A172 (cell line): ENCODE data around the gene DYRK3. TPM values are rescaled to one million over a fixed set of nuclear protein-coding genes. Genes with fewer than 3 reads are reported as not detected.

Experiments
- DNase-seq: peaks from one replicate; pipeline ENCODE4 v3.0.0-alpha.2; 2015; ENCODE audit warnings: low spot score
- total RNA-seq: library from RNA; depleted of rRNA; stranded (reverse); fragments of >200 nt; shearing (Covaris generic); gene quantifications from 2 replicates; pipeline ENCODE4 v1.2.3, GENCODE V29; 2014

The DYRK3 gene
- total RNA-seq, 1 experiment from 2014 or later = 26.8 TPM

DNA sequence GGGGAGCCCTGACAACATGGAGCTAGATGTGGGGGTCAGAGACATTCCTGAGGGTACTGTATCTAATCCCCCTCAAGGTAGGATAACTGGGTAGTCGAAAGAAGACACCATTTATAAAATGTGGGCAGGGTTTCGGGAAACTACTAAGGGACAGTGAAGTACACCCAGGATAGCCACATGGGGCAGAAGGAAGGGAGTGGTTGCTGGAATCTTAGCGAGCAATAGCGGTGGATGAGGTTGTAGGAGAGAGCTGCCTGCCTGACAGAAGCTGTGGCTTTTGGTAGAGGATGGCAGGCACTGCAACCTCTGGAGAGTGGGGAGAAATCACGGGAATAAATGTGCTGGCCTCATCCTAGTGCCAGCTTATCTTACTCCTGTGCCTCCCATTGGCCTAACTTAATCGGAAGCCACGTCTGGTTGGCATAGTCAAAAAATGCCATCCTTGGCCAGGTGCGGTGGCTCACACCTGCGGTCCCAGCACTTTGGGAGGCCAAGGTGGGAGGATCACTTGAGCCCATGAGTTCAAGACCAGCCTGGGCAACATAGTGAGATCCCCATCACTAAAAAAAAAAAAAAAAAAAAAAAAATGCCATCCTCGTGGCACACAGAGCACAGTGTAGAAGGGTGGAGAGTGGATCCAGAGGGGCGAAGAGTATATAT is 26.0 kb downstream of the DYRK3 start:
- DNase-seq = no peak

DNA sequence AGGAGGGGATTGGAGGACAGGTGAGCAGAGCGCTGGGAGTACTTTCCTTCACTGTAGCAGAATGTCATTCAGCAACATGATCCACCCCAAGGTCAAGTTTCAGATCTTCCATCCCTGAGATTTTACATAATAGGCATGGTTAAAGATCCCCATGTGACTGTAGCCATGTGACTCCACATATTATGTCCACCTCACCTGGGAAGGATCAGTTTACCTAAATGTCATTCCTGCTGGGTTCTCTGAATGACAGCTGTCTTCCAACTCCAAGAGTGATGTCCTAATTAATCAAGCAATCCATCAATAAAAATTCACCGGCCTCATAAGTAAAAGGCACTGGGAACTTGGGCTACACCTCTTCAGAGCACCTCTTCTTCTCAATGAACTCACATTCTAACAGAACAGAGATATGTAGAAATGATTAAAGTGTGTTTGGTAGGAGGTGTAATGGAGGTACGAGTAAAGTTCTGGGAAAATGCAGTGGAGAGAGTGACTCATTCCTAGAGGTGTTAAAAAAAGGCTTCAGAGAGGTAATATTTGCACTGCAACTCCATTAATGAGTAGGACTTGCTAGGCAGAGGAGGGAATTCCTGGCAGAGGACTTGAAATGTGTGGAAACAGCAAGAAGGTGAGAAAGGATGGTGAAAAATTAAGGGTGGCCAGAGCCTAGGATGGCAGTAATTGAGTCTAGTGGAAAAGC is 27.2 kb downstream of the DYRK3 start:
- no peak for DNase-seq

DNA sequence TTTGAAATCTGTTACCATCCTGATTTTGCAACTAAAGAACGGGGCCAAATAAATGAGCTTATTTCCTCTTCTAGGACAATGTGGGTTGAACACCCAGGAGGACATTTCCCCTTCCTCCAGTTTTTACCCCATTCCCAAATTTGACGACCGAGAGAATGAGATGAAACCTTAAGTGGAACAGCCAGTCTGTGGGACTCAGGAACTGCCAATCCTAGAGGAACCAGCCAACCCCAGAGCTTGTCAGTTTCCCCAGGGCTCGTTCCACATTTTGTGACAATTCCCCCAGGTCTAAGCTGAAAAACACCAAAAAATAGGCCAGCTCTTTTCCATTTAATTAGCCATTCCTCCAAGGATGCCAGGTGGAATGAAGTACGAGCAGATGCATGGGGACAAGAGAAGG is 28.0 kb downstream of the DYRK3 start:
- DNase-seq = no peak

DNA sequence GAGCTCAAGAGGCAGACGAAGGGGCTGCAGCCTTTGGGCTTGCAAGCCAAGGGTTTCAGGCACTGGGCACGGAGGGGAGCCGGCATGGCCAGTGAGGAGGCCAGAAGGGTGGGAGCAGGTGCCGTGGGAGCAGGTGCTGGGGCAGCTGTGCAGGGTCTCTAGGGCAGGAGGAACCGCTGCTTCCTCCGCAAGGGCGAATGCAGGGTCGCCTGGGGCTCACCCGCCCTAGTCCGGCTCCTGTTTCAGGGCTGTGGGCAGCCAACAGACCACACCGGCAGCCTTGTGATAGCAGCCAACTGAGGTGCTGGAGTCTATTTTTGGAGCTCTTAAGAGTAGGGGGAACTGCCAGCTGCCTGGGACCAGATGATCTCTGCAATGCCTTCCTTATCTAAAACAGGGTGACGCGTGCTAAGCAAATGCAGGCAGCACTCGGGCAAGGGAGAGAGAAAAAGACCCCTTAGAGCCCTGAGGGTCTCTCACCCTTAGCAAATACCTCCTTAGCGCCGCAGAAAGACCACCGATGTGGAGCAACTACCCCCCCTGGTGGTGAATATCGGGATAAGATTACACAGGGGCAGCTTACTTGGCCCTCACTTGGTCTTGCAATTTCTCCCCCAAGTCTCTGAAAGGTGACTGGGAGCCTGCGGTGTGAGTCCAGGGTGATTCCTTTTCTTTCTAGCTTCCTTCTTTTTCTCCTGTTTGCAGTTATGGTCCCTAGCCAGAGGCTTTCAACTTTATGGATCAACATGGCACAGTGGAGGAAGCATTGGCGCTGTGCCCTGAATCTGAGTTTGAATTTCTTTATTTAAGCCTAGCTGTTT is 28.7 kb downstream of the DYRK3 start:
- peak; percentile 69 for DNase-seq

DNA sequence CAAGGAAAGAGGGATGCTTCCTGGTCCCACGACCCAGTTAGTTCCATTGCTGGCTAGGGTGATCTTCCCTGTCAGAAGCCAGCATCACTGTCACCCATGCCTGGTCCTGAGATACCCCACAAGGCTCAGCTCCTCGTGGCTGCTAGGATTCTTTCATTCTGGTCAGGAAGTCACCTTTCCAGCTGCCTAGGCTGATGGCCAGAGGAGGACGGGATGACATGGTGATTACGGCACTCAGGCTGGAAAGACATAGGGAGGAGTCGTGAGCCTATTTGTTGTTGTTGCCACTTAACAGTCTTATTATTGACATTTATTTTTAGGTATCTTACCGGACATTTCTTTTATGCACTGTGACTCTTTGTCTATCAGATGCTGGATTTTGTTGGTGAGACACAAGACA is 29.4 kb downstream of the DYRK3 start:
- no peak for DNase-seq

DNA sequence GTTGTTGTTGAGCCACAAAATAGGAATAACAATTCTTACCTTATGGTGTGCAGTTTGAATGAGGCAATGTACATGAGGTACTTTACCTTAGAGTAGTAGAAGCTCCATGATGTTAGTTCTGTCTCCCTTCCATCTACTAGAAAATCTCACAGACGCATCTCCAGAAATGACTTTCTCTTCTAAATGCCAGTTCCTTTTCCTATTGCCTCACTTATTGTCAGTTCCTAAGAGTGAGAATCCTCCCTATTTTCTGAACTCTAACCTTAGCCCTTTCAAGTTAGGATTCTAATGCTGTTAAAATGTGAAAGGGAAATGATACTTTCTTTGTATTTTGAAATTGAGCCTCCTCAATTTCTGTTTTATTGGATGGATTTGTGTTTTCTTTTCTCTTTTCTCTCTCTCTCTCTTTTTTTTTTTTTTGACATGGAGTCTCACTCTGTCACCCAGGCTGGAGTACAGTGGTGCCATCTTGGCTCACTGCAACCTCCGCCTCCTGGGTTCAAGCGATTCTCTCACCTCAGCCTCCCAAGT is 30.8 kb downstream of the DYRK3 start:
- no peak for DNase-seq

DNA sequence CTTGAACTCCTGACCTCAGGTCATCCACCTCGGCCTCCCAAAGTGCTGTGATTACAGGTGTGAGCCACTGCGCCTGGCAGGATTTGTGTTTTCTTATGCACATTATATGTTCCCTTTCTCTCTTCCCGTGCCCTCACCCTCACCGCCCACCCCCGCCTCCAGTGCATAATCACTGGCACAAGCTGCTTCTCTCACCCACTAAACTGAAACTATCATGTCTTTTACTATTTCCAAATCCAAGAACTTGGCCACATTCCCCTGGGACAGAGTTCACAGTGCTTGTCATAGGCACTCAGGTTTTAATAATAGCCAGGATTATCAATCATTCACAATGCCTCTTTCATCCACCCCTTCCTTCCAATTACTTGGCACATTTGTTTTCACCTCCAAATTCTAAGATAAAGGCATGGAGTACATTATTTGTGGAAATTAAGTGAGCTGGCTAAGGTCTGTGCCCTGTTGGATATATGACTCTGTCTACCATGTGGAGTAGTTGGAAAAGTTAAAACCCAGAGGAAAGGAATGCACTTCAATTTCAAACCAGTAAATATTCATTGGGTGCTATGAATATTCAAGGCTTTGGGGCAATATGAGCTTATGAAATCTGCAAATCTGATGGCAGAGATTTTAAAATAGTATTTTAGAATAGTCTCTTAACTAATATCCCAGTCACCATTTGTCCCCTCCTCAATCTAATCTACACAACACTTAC is 31.8 kb downstream of the DYRK3 start:
- DNase-seq = no peak

DNA sequence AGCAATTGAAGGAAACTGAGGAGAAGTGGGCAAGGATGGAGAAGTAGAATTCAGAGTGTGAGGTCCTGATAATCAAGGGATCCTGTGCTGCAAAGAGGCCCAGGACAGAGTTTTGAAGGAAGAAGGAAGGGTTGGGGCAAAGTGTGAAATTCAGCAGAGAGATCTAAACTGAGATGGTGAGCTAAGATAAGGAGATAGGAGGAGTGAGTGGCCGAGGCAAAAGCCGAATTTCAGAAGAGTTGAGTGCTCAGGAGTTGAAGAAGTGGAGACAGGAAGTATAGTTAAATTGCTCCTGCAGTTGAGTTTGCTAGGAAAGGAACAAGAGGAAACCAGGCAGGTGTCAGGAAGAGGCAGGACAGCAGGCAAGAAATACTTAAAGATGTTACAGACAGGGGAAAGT is 33.0 kb downstream of the DYRK3 start:
- no peak for DNase-seq

DNA sequence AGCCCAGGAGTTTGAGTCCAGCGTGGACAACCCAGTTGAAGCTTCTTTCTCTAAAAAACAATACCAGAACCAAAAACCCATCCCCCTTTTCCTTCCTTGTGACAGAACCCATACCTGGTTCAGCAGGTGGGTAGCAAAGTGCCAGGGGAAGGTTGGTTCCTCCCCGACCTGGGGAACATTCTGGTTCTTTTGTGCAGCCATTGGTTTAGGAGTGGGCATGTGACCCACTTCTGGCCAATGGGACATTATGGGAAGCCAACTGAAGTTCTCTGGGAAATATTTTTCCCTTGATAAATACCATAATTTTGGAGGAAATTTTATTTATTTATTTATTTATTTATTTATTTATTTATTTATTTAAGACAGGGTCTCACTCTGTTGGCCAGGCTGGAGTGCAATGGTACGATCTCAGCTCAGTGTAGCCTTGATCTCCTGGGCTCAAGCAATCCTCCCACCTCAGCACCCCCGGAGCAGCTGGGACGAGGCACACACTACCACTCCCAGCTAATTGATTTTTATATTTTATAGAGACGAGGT is 33.6 kb downstream of the DYRK3 start:
- no peak for DNase-seq

DNA sequence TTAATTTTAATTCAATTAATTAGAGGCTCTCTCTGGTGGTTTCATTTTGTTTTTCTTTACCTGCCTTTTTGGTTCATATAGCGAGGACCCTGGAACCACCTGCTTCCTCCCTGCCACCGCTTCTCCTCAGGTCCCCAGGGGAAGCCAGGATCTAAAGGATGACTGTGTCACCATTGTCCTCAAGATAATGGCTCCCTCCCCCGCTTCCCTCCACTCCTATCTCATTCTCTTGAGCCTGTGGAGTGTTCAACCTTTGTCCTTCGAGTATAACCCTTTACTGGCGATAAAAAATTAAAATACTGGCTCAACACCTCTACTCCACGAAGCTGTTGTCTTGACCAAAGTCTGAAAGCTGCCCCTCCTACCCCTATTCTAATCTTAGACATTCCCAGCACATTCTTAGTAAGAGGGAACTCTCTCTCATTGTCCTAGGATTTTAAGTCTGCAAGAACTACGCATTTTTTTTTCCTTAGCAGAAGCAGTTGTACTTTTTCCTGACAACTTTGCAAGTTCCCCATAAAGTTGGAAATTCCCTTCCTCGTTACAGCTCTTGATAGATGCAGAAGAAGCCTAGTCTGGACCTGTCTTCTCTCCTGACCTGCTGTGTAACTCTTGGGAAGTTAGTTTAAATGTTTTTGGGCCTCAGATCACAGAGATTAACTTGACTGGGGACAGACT is 36.8 kb downstream of the DYRK3 start:
- DNase-seq = no peak

DNA sequence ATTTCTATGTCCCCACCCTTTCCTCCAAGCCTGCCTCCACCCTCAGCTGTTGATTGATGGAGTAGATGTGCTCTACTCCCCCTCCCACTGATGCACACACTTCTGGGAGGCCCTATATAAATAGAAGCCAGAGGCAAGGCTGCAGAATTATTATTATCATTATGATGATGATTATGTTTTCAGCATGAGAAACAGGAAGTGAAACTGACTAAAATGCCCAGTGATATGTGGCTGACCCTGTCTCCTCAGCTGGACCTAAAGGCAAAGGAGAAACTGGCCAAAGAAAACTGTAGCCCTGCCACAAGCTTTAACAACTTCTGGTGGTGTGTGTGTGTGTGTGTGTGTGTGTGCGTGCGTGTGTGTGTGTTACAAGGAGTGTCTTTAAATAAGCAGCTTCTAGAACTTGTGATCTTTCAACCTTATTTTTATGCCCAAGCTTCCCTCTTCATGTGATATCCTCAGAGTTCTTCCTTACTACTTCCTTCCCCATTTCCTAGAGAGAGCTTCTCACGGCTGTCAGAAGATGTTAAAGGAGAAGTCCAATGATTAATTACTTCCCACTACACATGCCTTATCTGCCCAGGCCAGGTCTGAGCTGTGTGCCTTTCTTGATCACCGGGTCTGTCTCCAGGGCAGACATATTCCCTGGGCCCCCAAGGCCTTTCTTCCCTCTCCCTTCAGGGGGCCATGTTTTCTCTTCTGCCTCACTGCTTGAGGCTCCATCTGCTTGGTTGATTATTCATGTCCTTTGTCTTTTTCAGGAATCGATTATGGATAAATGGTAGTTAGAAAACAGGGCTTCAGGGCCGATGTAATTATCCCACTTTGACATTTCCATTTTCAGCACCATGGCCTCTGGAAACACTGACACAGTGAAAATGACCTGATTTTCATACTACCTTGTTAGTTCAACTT is 37.8 kb downstream of the DYRK3 start:
- peak; percentile 15 for DNase-seq

DNA sequence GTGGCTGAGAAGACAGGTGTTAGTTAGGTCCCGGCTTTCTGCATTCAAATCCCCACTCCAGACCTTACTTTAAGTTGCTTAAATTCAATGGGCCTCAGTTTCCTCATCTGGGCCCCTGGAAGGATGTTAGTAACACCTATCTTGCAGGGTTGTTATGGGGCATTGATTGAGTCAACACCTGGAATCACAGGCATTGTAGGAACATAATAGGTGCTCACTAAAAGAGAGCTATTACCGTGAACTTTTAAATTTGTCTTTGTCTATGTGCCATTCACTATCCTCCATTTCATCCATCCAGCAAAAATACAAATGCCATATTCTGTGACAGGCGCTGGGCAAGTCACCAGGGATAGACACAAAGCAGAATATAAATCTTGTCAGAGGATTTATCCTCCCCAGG is 38.9 kb downstream of the DYRK3 start:
- no peak for DNase-seq

DNA sequence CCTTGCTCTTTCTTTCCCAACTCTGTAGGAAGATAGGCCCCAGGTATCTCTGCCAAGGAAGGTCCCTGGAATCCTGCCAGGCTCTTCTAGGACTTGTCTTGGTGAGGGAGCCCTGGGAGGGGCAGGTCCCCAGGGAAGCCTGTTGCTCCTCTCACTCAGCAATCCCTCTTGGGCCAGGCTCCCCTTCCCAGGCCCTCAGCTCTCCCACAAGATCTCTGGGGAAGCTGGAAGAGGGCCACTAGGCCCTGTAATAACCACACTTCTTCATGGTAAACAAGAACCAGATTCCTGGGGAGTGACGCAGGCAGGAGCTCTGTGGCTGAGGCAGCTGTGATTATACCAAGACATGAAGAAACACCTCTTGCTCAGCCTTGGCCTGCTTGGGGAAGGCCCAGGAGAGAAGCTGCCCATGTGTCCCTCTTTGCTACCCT is 39.4 kb downstream of the DYRK3 start:
- DNase-seq = peak; percentile 98

DNA sequence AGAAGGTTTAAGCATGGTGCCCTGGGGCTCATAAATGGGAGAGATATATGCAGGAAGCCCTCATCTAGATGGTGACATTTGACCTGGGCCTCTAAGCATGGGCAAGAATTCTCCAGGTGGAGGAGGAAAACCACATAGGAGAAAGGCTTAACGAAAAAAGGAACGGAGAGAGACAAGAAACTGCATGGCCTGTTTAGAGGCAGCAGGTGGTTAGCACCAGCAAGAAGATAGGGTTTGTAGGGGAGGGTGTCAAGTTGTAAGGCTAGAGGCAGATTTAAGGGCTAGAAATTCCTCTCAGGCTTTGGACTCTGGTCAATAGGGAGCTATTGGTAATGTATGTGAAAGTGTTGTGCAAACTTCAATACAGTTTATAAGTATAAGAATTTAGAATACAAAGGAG is 41.2 kb downstream of the DYRK3 start:
- DNase-seq = no peak

DNA sequence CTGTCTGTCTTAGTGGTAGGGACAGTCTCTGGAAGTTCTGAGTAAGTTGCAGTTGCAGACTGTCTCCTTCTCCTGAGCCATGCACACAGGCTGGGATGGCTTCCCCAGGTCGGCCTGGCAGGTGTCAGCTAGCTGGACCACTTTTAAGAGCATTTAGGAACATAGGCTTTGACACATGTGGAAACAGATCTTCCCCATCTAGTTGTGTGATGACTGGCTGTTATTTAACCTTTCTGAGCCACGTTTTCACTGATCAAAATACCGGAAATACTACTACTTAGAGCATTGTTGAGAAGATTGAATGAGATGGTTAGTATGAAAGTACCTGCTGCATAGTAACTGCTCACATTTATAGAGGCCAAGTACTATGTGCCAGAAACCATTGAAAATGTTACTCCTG is 43.2 kb downstream of the DYRK3 start:
- DNase-seq = no peak

DNA sequence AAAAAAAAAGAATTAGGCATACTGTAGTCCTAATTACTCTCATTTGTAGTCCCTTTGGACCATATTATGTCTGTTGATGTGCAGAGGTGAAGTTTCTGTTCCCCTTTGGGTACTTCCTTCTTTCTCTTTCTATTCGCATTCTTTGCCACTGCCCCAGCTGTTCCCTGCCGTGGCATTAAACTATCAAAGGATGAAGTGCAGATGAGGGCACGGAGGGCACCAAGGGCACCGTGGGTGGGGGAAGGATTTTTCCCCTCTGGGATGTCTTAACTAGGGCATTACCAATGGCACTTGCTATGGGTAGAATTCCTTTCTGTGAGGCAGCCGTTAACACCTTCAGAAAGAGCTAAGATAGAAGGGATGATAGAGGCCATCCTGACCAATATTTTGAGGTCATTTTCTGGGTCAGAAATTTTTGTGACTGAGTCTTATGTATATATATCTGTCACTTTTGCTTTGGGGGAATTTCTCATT is 44.4 kb downstream of the DYRK3 start:
- no peak for DNase-seq

DNA sequence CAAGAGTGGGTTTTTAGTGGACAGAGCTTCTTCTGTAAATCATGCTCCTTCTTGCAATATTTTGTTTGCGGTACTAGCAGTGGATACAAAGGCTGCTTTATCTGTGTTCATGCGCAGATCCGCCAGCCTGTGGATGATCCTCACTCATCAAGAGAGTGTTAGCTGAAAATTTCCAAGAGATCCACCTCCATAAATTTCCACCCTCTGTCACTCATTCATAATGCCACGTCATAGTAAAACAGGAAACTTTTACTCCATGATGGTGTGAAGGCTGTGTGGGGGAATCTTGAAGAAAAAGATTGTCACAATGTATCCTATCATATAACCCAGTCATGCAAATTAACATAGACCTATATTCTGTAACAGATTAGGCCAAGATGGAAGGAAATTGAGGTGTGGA is 44.9 kb downstream of the DYRK3 start:
- DNase-seq = no peak

DNA sequence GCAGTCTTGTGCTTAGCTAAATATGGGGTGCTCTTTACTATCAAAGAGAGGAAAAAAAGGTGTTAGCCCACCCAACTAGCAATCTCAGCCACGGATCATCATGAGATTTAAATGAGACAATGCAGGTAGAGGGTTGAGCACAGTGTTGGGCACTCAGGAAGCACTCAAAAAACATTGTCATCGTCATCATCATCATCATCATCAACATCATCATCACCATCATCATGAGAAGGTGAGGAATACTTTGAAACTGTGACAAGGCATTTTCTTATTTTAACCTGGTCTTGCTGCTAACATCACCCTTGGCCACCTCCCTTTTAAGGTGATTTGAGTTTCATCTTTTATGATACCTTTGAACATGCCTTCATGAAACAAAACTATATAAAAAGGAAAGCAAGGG is 46.0 kb downstream of the DYRK3 start:
- DNase-seq = no peak

DNA sequence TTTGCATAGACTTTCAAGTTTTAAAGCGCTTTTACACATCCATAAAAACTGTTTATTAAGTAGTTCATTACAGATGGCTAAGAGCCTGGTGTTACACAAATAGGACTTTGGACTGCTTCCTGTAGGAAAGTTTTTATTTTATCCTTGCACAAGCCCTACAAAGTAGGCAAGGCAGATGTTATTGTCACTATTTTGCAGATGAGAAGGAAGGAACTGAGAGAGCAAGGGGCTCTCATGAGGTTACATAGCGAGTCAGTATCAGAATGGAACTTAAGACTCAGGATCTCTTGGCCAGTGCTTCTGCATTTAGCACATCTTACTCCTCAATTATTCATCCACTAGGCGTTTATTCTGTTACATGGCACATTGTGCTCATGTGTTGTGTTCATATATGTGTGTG is 46.8 kb downstream of the DYRK3 start:
- DNase-seq = no peak

DNA sequence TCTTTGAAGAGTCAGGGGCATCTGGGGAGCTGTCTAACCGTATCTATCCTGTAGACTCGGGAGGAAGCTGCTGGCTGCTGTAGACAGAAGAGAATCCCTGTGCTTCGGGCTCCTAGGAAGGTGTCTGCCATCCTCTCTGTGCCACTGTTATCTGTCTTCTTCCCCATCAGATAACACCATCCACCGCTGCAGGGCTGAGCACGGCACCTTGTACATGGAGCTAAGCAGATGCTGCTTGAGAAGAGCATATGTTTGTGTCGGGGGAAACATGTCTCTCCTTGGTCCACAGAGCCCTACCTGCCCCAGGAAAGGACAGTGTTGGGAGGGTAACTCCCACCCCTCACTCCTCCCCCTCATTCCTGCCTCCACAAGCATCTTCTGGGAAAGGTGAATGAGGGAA is 48.0 kb downstream of the DYRK3 start:
- DNase-seq = no peak
